AG04450 (cell line): ENCODE measurements around the gene EGFL8. TPM values are rescaled to one million over a fixed set of nuclear protein-coding genes. Genes with fewer than 3 reads are reported as not detected.

ENCODE experiments used
- CTCF ChIA-PET: fragments of 300-600, 350-600 bp; formaldehyde crosslinking; extraction: SDS; loops from one replicate; lab custom pipeline; 2022; ENCODE audit warnings: antibody characterized with exemption, inconsistent platforms; lab: Charles Lee
- POLR2A ChIA-PET: fragments of 350-600 bp; formaldehyde crosslinking; extraction: SDS; loops from one replicate; lab custom pipeline; 2021; ENCODE audit warnings: antibody characterized with exemption, inconsistent platforms; lab: Yijun Ruan, JAX
- DNase-seq: peaks from one replicate; pipeline ENCODE4 v3.0.0-alpha.2; 2011; ENCODE audit warnings: low read depth, low spot score
- H3K27ac ChIP-seq: one replicate; pipeline ENCODE4 v1.5.1; 2012; ENCODE audit warnings: low read depth, low read length, control low read depth
- H3K27me3 ChIP-seq: one replicate; pipeline ENCODE4 v1.6.0; 2012; ENCODE audit warnings: low read length; ENCODE audit not compliant: control insufficient read depth, insufficient read depth
- H3K4me3 ChIP-seq: 2 replicates; pipeline ENCODE4 v1.5.1; 2011; ENCODE audit warnings: mild to moderate bottlenecking, low read depth, low read length, control low read depth
- H3K9me3 ChIP-seq: 2 replicates; pipeline ENCODE4 v1.5.1; 2012; ENCODE audit warnings: low read length; ENCODE audit not compliant: control insufficient read depth, insufficient read depth
- CTCF ChIP-seq: IDR thresholded peaks from 2 replicates; pipeline ENCODE4 v1.5.1; 2011; ENCODE audit warnings: low read depth, low read length, control low read depth, inconsistent platforms
- polyA plus RNA-seq: library from polyadenylated mRNA; depleted of rRNA; stranded (reverse); fragments of >200 nt; gene quantifications from 2 replicates; pipeline ENCODE4 v1.2.3, GENCODE V29; 2011

The EGFL8 gene
- polyA plus RNA-seq, 1 experiment: 2.8 TPM

DNA sequence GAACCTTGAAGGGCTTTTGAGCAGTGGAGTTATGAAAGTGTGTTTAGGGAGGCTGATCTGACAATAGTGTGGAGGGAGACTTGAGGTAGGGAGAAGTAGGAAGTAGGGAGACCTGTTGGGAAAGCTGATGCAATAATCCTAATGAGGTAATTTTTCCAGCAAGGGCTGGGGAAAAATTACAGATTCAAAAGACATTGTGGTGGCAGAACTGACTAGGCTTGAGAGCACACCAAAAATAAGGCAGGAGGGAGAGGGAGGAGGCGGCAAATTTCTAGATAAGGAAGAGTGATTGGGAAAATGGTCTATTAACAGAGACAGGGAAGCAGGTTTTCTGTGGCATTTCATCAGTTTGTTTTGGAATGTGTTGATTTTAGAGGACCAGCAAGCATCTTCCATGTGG lies 18.1 kb upstream of the EGFL8 start:
- DNase-seq: no peak
- no peak for TF ChIP-seq CTCF
- Histone ChIP-seq H3K4me3 (no peak overlapping the region), H3K9me3 (peaks cover 13% of the 10 kb centered on the region), H3K27ac (no peak overlapping the region), H3K27me3 (peaks cover 46% of the 10 kb centered on the region)
- ChIA-PET POLR2A (interaction anchor here (1.4 kb wide), 1 partner anchor 10 kb away, joined by 5 read pairs; no protein-coding TSS in a partner anchor), CTCF (interaction anchor here (1.1 kb wide), 2 partner anchors 27 to 49 kb away, joined by 3 read pairs; no protein-coding TSS in a partner anchor)

DNA sequence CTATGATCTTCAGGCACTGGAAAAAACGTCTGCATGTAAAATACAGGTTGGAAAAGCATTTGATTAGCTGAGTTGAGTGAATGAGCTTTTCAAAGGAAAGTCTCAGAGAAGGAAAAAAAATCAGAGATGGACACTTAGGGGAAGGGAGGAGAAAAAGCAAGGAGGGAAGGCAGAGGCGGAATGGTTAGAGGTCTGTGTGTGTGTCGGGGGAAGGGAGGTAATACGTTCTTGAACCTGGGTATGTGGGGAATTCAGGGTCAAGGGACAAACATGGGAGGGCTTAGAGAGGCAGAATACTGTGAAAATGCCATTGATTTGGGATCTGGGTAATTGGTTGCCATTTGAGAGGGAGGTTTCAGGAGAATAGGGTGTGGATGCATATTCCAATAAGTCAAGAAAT lies 17.7 kb upstream of the EGFL8 start:
- no peak overlapping the region for H3K27ac ChIP-seq
- TF ChIP-seq CTCF: no peak
- H3K9me3 ChIP-seq: peaks cover 13% of the 10 kb centered on the region
- no peak for DNase-seq
- ChIA-PET CTCF (interaction anchor here (1.1 kb wide), 2 partner anchors 28 to 49 kb away, joined by 3 read pairs; no protein-coding TSS in a partner anchor), POLR2A (interaction anchor here (1.4 kb wide), 1 partner anchor 11 kb away, joined by 5 read pairs; no protein-coding TSS in a partner anchor)
- H3K27me3 ChIP-seq: peaks cover 46% of the 10 kb centered on the region
- no peak overlapping the region for H3K4me3 ChIP-seq

- CTCF ChIA-PET: interaction anchor here (1.2 kb wide), 1 partner anchor 9 kb away, joined by 3 read pairs; no protein-coding TSS in a partner anchor
- POLR2A ChIA-PET: interaction anchor here (1.4 kb wide), 1 partner anchor 12 kb away, joined by 5 read pairs; no protein-coding TSS in a partner anchor
These were observed 16.8 kb upstream of the EGFL8 start for GRCh38 chr6:32147401-32148132.

DNA sequence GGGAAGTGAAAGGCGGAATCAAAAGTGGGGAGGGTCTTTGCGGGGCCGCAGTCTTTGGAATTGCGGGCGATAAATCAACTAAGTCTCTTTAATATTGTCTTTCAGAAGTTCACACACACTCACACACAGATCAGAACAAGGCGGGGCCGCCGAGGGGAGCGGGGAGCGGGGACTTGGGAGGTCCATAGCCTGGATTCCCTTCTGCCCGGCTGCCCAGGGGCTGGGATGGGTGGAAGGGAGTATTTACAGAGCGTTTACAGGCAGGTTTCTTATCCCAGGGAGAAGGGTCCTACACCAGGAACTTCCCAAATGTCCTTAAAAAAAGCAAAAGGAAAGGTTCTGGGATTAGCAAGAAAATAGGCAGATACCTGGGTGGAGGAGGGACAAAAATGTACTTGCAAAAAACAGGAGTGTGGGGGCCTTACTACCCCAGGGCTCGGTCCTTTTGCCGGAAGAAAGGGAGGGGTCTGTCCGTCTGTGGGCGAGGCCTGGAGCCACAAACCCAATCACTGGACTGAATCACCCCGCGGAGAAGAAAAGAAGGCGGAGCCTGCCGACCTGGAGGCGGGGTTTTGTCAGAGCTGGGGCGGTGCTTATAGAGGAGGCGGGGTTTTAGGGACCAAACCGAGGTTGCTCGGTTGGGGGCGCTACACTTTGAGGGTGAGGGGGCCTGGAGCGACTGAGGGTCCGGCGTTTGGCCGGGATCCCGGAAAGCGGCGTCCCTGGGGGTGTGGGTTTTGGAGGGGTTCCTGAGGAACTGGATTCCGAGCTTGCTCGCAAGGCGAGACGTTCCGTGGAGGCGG lies 15.9 kb upstream of the EGFL8 start:
- no peak for DNase-seq
- no peak overlapping the region for H3K27ac ChIP-seq
- H3K9me3 ChIP-seq: peaks cover 13% of the 10 kb centered on the region
- no peak for TF ChIP-seq CTCF
- no peak overlapping the region for H3K4me3 ChIP-seq
- H3K27me3 ChIP-seq: peaks cover 42% of the 10 kb centered on the region
- ChIA-PET CTCF (interaction anchor here (1.2 kb wide), 1 partner anchor 10 kb away, joined by 3 read pairs; no protein-coding TSS in a partner anchor), POLR2A (interaction anchor here (0.9 kb wide), 1 partner anchor 8 kb away, joined by 3 read pairs; no protein-coding TSS in a partner anchor)

More at GRCh38 chr6:32147401-32148132, 16.8 kb upstream of the EGFL8 start:
- Histone ChIP-seq H3K27ac (no peak overlapping the region), H3K9me3 (peaks cover 13% of the 10 kb centered on the region), H3K4me3 (no peak overlapping the region), H3K27me3 (peaks cover 42% of the 10 kb centered on the region)
- DNase-seq: no peak
- TF ChIP-seq CTCF: no peak
